Left kidney (tissue), 2 donors: ENCODE results near the gene LENG1. TPM values are rescaled to one million over a fixed set of nuclear protein-coding genes. Genes with fewer than 3 reads are reported as not detected.

Source experiments
- DNase-seq: peaks from one replicate; pipeline ENCODE4 v3.0.0-alpha.2; 2013
- polyA plus RNA-seq: library from polyadenylated mRNA; unstranded; fragments of 120-200 nt; gene quantifications from one replicate; pipeline ENCODE4 v1.2.1, GENCODE V29; 2013; ENCODE audit not compliant: insufficient read length

Gene LENG1
- polyA plus RNA-seq, 1 donor = 6.3 TPM

DNA sequence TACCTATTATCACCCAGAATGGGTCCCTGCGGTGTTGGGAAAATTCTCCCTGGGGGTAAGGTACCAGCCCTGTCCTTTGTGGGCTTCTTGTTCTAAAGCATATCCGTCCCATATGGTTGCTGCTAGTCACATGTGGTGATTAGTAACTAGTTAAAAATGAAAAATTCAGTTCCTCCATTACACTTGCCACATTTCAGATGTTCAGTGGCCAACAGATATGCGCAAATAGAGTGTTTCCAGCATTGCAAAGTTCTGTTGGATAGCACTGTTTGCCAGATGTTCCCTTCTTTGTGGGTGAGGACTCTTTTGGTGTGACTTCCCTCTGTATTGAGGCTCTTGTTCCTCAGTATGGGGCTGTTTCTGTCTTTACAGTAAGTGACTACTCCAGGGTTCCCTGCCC, 18.2 kb downstream of the LENG1 start:
- no peak for DNase-seq

- no peak for DNase-seq
Measured at GRCh38 chr19:54138489-54139256, 20.8 kb downstream of the LENG1 start.

DNA sequence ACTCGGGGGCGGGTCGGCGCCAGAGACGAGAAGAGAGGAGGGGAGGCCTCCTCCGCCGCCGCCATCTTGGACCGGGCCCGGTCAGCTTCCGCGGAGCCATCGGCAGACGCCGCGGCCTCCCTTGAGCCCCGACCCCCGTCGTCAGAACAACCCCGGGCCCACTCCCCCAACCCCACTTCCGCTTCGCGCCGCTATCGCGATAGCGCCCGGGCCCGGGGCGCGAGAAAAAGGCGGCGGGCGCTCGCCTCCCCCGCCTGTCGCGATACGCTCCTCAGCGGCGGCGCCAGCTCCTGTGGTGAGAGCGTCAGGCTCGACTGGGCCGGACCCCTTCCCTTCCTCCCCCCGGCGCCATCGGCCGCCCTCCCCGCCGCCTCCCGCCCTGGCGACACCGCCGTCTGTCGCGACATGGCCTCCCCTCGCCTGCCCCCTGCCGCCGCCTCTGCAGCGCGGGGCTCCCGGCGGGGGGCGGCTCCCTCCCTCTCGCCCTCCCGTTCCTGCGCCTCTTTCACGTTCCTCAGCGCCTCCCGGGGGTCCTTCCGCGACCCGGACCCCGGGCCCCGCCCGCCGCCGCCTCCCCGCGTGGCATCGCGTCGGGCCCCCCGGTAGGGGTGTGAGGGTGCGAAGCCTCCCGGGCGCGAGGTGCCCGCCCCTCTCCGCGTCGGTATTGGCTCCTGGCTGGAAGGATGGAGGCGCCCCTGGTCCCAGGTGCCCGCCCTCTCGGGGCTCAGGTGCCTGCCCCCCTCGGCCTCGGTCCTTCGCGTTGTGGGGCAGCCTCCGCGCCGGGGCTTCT, 21.6 kb downstream of the LENG1 start, which contains the start of gene CNOT3:
Gene CNOT3, plus strand, starts transcription at position 64 of the 790 bp plus-strand sequence. CDS start 5,217 bp downstream, outside the sequence.
- no peak for DNase-seq

DNA sequence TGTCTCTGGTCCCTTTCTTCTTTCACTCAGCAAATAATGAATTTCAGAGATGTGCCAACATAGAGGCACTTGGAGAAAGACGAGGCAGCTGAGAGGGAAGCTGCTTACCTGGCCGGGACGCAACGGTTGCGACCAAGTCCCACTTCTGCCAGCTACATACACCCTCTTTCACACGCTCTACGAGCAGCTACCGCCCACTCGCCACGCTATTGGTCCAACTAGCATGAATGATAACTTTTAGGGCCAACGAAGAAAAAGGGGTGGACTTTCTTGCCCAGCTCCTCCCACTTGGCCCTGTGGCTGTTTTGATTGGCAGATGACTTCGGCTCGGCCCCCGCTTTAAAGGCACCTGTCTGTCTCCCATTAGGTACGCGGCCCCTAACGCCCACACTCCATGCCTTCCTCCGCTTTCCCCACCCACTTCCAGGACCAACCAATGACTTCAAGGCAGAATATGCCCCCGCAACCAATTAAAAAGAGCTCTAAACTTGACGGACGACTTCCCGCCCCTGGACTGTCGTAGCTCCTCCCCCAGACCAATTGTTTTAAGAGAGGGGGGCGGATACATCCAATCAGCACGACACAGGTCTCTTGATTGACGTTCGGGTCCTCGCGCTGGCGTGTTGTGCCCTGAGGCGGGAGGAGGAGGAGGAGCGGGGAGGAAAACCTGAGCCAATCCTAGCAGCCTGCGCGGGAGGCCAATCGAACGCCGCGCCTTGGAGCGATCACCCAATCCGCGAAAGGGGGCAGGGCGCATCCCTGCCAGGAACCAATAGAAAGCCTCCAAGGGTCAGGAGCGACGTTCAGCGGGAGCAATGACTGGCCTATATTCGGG, 22.4 kb downstream of the LENG1 start:
- peak; percentile 100 for DNase-seq

DNA sequence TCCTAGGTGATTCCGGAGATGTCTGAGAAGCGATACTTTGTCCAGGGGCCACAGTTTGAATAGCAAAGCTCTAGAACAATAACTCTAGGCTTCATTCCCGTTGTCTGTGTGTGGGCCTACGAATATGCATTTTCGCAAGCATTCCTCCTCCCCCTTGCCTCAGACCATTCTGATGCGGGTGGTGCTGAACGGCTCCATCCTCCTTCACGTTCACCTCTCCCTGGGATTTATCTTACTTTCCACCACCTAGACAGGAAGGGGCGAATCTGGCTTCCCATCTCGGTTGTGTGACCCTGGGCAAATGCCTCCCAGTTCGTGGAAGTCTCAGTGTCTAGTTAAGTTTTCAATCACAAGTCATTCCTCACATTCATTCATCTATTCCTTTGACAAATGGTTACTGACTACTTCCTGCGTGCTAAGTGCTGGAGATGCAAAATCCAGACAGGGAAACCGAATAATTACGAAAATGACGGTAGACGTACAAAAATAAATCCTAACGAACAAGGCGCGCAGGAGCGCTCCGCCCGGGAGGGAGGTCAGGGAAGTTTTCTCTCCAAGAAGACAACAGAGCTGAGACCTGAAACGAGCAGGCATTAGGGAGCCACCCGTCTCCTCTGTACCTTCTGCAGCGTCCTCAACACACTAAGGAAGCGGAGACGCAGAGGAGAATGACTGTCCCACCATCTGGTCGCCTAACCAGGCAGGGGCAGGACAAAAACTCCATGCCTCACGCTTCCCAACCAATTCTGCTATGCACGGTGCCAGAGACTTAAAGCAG, 23.2 kb downstream of the LENG1 start:
- DNase-seq = no peak

DNA sequence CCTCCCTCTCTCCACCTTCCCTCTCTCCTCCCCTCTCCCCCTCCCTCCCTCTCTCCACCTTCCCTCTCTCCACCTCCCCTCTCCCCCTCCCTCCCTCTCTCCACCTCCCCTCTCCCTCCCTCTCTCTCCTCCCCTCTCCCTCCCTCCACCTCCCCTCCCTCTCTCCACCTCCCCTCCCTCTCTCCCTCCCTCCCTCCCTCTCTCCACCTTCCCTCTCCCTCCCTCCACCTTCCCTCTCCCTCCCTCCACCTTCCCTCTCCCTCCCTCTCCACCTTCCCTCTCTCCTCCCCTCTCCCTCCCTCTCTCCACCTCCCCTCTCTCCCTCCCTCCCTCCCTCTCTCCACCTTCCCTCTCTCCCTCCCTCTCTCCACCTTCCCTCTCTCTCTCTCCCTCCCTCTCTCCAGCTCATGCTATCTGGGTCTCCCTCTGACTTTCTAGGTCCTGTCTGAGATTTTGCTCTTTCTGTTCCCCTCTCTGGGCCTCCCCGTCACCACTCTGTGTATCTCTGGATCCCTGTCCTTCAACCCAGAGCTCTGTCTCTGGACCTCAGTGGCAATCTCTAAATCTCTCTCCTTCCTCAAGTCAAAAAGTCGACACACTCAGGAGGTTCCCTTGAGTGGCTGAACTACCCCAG, 25.4 kb downstream of the LENG1 start:
- DNase-seq = no peak

DNA sequence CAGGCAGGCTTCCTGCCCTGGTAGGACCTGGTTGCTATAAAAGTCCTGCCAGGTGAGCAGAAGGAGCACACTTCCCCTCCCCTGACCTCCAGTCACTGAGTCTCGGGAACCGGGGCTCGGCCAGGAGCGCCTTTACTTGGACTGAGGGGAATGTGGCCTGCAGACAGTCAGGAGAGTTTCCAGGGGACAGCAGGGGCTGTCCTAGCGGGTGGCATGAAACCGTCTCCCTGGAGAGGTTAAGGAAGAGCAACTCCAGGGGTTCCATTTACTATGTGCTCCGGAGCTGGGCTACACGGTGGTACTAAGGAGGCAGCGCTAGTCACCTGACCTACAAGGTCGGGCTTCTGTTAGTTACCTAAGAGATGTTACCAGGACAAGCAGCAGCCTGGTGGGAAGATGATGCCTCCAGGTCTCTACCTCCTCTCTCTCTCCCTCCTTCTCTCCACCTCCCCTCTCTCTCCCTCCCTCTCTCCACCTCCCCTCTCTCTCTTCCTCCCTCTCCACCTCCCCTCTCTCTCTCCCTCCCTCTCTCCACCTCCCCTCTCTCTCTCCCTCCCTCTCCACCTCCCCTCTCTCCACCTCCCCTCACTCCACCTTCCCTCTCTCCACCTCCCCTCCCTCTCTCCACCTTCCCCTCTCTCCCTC, 26.1 kb downstream of the LENG1 start:
- no peak for DNase-seq

DNA sequence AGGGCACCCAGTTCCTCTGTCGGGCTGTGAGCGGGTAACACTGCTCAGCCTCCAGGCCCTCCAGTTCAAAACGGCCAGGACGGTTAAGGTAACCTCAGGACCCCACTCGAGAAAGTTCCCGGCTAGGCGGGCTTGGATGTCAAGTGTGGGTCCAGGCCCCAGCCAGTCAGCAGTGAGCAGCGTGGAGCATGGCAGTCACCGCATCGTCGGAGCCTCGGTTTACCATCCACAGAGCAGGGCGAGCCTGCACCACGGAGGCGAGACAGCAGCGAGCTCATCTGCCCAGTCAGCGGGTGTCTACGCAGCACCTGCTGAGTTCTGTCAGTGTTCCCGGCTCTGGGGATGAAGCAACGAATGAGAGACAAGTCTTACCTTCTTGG, 29.9 kb downstream of the LENG1 start:
- DNase-seq = no peak

DNA sequence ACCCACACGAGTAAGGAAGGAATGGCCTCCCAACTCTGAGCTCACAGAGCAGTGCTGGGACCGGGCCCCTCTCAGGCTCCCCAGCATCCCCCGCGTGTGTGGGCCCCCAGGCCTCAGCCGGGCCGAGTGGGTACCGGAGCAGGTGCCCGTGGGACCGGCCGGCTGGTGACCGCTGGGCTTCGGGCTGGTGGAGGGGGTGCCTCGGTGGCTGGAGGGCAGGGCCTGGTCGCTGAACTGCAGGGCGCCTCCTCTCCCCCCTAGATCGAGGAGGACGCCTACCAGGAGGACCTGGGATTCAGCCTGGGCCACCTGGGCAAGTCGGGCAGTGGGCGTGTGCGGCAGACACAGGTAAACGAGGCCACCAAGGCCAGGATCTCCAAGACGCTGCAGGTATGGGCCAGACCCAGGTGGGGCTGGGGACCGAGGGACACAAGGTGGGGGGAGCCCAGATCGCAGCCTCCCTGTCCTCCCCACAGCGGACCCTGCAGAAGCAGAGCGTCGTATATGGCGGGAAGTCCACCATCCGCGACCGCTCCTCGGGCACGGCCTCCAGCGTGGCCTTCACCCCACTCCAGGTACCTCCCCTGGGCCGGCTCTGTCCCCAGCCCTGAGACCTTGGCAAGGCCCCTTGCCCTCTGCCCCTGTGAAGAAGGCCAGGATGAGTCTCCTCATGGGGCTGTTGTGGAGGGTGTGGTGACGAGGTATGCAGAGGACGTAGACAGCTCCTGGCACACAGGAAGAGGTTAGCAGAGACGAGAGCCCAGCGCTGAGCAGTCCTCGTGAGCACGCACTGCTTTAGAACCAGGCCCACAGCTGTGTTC, 30.5 kb downstream of the LENG1 start:
- no peak for DNase-seq

DNA sequence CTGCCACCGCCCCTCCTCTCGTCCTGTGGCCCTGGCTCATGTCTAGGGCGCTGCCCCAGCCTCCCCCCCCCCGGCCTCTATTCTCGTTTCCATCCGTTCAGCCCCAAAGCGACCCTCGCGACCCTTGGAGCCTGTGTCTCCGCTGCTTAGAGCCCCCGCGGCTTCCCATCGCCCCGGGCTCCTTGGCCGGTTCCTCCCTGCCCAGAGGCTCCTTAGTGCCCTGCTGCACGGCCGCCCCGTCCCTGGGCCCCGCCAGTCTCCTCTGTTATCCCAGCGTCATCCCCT, 31.1 kb downstream of the LENG1 start:
- no peak for DNase-seq

- DNase-seq = no peak
Measured at GRCh38 chr19:54127688-54128440, 31.7 kb downstream of the LENG1 start.

GRCh38 chr19:54125713-54126112, 33.8 kb downstream of the LENG1 start:
- DNase-seq = no peak

DNA sequence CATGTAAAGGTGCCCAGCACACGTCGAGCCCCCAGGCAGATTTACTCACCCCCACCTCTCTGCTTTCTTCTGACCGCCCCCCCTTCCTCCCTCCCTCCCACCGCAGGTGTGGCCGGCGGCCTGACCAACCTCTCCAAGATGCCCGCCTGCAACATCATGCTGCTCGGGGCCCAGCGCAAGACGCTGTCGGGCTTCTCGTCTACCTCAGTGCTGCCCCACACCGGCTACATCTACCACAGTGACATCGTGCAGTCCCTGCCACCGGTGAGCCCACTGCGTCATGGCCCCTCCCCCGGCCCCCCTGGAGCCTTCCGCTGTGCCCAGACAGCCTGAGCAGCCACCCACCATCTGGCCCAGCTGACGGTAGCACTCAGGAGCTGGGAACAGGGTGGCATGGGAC, 35.1 kb downstream of the LENG1 start:
- DNase-seq = no peak

GRCh38 chr19:54123682-54124081, 35.8 kb downstream of the LENG1 start:
- DNase-seq = no peak

DNA sequence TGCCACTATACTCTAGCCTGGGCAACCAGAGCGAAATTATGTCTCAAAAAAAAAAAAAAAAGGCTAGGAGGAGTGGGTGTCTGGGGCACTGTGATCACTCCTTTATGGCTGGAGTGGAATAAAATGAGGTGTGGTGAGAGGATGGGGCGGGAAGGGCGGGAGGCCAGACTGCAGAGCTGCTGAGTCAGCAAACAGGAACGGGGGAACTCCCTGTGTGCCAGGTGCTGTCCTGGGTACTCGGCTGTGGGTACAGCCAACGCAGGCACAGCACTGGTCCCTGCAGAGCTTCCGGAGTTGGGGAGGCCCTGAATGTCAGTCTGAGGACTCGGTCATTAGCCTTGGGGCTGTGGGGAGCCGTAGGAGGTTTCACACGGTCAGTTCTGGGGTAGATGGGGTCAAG, 38.3 kb downstream of the LENG1 start:
- no peak for DNase-seq

- peak; percentile 99 for DNase-seq
Measured at GRCh38 chr19:54115109-54116063, 44.1 kb downstream of the LENG1 start, which contains the start of the genes PRPF31 and TFPT. Gene PRPF31, plus strand, starts transcription at chr19:54115754. Its CDS starts 2,525 bp downstream, at chr19:54118279. Gene TFPT, minus strand, starts transcription at chr19:54115657. Its CDS starts 388 bp downstream, at chr19:54115269.

- DNase-seq = no peak
Measured at GRCh38 chr19:54114340-54115108, 45.0 kb downstream of the LENG1 start.
